Amniotic stem cell (primary cell): Measurements from ENCODE around the gene RPS15.
"Not testable (repeated sequence)": the region's sequence is repeated elsewhere in the genome, so short reads cannot be mapped to it uniquely, and the experiment has no call there.

Experiments
- DNase-seq: peaks from one replicate; lab custom pipeline; 2025; lab: John Stamatoyannopoulos, UW

RPS15 gene

DNA sequence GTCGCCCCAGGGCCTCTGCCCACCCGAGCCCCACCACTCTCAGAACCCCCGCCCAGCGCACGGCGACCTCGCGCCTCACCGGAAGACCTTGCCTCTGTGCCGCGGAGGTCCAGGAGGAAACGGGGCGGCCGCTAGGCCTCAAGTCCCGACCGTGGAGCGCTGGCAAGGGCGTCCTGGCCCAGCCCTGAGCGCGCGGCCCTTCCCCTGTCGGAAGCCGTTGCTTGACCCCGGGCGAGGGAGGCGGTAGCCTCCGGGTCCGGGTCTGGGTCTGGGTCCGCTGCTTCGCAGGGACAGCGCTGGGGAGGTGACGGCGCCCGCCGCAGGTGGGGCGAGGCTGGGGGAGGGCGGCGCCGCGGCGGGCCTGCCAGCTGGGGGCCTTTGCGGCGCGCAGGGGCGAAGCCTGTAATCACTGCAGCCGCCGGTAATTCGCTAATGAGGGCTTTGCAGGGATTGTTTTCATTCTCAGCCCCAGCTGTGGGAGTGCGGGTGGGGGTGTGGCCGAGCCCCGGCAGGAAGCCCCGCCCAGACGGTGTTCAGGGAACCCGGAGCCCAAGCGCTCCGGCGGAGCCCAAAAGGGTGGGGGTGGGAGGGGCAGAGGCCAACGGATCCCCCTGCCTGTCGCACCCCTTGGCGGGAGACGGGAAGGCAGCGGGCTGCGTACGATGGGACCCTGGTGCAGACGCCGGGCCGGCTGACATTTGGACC is 32.3 kb downstream of the RPS15 start:
- no peak for DNase-seq

DNA sequence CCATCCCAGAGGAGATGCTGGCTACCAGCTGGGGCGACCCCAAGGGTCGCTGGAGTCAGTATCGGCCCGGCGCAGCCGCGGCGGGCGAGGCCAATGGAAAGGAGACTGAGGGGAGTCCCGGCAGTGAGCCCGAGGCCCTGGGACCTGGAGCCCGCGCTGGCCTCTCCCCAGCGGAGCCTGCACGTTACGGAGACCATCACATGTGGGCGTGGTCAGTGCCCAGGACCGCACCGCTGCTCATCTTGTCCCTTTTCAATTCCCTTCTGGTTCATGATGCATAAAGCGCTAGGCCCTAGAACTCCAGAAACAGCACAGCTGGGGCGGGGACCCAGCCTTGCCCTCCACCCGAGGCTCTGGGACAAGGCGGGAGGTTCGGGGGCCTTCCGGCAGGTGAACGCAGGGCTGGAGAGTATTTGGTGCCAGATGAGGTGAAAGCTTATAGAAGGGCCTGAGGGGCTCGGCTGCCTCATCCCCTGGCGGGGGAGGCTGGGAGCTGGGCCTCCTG is 32.9 kb downstream of the RPS15 start:
- no peak for DNase-seq

DNA sequence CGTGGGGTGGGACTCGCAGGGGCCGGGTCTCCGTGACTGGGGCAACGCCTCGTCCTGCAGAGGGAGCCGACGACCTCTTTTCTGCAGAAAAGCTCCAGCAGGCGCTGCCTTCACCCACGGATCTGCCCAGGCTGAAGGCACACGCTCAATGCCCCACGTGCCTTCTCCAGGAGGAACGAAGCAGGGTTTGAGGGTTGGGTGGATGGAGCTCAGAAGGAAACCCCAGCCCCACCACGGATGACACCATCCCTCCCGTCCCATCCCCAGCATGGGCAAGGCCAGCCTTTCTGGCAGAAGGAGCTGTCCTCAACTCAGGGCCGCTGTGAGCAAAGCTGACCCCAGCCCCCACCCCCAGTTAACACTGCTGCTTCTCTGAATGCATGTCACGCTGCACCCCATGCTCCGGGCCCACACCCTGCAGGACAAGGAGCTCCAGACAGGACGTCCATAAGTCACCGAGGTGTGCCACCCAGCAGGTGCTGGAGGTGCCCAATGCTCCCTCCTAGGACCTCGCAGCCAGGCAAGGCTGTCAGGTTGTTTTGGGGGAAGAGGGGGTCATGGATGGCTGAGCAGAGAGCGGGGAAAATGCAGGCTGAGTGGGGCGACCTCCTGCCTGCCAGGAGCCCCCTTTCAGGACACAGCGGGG is 33.4 kb downstream of the RPS15 start:
- DNase-seq: no peak

DNA sequence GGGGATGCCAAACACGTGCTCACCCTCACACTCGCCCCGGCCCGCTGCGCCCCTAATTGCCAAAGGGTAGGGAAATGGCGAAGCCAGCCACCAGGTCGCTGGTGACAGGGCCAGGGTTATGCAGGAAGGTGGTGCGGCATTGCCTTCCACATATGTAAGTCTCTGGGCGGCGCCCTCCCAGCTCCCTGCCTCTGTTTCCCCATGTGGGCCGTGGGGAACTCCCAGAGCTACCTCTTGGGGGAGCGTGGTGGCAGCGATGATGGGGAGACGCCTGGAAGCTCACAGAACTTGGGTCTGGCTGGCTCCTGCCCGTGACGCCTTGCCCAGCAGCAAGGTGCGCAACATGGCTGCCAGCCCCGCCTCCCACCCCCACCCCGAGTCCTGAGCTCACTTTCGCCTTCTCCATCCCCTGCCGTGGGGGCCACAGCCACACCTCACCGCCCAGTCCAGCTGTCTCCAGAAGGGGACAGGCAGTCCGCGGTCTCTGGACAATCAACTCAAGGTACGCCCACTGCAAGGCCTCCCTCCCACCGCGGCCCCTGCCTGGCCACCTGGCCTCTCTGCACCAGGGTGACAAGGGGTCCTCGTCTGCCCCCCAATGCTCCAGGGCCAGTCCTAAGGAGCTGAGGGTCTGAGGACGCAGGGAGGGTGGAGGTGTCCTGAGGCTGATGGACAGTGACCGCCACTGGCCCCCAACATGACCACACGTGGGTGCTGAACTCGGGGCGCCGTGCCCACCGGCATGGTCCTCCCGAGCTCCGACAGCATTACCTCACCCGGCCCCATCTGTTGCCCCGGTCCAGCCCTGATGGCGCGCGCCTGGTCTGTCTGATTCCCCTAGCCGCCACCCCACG is 34.3 kb downstream of the RPS15 start:
- DNase-seq: no peak

DNA sequence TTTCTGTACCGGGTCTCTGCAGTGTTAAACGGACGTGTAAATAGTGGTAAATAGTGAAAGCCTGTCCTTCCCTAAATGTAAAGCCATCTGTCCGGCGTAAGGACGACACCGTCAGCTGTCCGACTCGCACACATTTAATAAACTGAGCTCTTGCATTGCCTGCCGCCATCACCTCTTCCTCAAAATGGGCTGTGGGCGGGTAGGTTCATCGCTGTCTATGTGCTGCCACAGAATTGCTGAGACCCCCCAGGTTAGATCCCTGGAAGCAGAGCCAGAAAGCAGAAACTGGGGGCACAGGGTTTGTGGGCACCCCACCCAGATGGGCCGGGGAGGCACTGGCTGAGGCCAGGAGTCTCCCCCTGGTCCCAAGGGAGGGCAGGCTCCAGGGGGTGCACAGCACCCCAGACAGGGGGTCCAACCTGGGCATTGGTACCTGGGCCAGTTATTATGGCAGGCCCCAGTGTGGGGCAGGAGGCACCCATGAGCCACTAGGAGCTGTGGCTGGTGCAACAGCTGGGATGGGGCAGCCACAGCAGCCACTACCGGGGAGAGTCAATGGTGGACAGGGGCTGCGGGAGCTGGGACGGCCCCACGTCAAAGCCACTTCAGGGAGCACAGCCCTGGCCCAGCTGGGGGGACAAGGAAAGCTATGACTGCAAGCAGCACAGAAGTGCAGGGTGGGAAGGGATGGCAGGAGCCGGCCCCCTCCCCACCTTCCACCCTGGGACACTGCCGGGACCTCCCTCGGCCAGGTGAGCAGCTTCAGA is 35.1 kb downstream of the RPS15 start:
- no peak for DNase-seq

DNA sequence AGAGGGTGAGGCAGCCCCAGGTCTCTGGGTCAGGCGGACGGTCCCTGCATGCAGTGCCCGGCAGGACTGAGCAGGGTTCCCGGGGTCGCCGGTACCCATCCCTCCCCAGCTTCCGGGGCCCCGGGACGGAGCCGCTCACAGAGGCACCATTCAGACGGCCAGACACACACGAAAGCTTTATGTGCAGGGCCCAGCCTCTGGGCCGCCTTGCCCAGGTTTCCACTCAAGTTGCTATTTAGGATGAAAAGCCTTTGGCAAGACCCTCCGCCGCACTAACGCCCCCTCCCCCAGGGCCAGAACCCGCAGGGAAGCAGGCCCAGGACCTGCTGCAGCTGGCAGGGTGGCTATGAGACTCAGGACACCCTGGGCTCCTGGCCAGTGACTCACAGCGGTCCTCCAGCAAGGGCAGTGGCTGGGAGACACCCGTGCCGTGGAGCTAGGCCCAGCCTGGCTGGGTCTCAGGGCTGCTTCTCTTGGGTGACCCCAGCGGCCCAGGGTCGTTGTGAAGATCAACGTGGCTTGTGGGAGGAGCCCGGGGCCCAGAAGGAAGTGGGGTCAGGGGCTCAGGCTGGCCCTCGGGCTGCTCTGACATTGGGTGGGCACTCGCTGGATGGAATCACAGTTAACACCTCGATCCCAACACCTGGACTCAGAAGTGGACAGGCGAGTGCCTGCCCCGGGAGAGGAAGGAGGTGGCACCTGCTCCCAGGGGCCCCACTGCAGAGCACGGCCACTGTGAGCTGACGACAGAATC is 36.0 kb downstream of the RPS15 start:
- no peak for DNase-seq

DNA sequence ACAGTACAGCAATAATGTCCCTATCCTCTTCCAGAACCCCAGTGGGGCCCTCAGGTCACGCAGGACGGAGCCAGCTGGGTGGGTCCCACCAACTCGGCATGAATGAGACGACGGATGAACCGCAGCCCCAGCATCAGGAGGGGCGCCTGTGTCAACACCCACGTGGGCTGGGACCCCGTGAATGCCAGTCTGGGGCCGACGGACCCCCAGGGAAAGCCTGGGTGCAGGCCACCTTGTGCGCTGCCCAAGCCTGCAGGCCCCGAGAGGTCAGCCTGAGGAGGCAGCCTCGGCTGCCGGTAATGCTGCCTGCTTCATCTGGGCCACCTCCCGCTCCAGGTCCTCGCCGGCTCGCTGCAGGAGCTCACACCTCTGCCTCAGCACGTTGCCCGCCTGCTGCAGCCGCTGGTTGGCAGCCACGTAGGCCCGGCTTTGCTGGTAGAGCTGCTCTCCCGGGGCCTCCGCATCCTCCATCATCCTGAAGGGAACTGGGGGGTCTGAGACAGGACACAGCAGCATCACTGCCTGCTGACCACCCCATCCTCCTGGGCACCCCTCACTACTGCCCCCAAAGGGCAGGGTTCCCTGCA is 36.7 kb downstream of the RPS15 start:
- no peak for DNase-seq

DNA sequence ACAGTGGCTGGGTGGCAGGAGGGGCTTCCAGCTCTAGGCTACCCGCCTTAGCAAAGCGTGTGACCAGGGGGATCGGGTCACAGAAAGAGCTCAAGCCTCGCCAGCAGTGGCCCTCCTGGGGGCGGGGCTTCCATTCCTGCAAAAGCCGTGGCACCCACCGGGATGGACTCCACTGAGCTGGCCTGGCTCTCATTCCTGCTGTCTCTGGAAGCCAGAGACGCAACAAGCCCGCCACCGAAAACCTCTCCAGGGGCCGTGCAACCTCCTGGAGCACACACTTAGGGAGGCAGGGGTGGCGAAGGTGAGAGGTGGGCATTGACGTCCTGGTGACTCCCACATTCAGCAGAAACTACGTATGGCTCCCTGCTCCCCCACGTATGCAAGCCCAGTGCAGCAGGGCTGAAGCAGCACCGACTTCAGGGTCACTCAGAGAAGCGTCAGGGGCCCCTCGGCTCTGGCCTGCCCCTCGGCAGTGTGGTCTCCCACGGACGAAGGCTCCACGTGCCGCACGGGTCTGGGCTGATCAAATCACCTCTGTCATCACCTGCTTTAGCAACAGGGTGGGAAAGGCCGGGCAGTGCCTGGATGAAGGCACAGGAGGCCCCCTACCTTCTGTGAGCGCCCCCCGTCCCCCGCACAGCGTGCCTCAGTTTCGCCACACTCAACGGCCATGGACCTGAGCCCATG is 37.7 kb downstream of the RPS15 start:
- no peak for DNase-seq

DNA sequence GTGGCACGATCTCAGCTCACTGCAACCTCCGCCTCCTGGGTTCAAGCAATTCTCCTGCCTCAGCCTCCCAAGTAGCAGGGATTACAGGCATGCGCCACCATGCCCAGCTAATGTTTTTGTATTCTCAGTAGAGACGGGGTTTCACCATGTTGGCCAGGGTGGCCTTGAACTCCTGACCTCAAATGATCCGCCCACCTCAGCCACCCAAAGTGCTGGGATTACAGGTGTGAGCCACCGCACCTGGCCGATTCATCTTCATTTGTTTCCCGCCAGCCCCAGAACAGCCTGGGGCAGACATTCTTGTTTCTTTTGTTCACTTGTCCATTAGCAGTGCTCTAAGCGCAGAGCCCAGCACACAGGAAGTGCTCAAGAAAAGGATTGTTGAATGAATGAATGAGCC is 38.9 kb downstream of the RPS15 start:
- DNase-seq: not testable (repeated sequence)

DNA sequence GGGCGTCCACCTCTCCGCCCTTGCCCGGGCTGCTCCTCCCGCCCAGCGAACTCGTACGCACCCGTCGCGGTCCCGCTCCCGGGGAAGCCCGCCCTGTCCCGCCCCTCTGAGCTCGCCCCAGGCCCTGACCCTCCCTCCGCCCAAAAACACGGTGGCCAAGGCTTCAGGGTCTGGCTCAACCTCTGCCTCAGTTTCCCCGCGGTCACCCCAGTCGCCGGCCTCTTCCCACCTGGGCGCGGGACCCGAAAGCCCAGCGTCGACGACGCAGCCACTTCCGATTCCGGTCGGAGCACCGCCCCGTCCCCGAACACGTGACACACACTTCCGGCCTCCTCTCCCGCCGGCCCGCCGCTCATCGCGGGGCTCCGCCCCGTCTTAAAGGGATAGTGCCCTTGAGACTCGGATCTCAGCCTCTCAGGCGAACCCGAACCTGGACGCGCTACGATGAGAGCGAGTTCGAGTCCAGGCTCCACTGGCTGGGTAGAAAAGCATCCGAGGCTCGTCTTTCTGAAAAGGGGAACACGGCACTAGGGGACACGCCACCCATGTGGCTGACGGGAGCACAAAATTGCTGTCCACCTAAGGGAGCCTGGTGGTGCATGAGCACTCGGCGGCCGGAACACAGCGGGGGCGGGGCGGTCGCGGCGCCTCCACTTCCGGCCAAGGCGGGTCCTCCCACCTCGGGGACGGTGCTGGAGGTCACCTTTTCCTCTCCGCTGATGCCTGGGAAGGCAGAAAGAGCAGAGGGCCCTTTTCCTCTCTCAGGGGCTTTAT is 40.9 kb downstream of the RPS15 start, which contains the start of gene C19orf25:
Gene C19orf25 (minus strand): TSS at position 282 of the 774 bp plus-strand sequence. CDS start 312 bp downstream, outside the sequence.
- peak; percentile 80 for DNase-seq

DNA sequence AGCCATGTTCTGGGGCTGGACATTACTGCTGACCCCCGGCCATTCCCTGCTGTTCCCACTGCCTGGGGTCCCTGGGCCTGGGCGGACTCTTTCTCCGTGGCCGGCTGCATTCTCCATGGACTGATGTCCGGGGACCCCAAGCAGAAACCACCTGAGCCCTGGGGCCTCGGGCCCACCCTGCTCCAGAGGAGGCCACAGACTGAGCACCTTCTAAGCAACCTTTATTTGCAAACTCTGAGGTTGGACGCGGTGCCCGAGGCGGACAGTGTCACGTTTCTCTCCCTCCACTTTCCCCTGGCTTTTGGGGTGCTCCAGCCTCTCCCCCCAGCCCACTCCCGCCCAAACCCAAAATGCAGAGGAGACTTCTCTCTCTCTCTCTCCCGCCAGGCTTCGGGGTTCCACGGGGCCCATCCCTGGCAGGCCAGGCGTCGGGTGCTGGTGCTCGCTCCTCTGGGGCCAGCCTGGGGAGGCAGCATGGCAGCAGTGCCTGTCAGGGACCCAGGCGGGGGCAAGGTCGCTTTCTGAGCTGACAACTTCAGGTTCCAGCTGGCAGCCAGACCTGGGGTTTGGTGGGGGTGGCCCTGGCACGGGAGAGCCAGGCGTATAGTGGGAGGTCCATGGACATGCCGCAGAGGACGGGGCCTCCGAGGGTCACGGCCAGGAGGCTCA is 43.2 kb downstream of the RPS15 start:
- DNase-seq: no peak

DNA sequence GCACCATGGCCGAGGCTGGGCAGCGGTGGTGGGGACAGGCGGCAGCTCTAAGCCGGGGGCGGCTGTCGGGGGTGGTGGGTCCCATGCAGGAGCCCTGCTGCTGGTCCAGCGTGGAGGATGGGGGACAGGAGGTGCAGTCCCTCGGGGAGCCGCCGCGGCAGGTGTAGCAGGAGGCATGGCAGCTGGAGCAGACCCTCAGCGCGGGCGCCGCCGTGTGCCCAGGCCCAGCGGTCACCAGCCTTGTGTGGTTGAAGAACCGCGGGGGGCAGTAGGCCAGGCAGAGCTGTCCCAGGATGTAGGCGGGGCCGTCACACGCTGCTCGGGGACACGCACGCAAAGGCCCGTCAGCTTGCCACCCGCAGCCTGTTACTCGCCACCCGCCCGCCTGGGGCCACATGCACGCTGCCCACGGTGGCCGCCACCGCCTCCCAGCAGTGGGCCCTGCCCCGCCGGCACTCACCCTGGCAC is 43.7 kb downstream of the RPS15 start:
- no peak for DNase-seq

DNA sequence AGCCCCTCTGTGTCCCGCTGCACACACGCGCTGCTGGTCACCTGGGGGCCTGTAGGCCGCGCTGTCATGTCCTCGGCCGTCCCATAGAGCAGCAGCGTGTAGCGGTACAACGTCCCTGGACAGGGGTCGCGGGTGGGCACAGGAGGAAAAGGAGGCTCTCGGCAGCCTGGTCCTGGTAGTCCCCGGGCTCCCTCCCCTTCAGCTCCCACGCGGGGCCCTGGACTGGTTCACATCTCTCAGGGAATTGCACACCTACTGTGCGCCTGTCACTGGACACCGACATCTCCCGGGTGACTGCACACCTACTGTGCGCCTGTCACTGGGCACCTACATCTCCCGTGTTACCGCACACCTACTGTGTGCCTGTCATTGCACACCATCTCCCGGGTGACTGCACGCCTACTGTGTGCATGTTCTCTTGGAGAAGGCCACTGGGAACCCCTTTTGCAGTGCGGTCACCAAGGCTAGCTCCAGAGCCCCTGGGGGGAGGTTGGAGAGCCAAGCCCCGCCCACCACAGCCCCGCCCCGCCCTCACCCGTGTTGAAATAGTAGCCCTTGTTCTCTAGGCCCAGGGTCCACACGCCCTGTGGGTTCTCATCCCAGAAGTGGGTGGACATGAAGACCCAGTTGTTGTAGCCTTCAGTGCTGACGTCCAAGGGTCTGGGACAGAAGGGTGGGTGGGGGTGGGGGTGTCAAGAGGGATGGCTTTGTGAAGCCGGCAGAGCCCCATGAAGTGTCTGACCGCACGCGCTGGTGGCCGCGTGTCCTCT is 44.4 kb downstream of the RPS15 start:
- no peak for DNase-seq

DNA sequence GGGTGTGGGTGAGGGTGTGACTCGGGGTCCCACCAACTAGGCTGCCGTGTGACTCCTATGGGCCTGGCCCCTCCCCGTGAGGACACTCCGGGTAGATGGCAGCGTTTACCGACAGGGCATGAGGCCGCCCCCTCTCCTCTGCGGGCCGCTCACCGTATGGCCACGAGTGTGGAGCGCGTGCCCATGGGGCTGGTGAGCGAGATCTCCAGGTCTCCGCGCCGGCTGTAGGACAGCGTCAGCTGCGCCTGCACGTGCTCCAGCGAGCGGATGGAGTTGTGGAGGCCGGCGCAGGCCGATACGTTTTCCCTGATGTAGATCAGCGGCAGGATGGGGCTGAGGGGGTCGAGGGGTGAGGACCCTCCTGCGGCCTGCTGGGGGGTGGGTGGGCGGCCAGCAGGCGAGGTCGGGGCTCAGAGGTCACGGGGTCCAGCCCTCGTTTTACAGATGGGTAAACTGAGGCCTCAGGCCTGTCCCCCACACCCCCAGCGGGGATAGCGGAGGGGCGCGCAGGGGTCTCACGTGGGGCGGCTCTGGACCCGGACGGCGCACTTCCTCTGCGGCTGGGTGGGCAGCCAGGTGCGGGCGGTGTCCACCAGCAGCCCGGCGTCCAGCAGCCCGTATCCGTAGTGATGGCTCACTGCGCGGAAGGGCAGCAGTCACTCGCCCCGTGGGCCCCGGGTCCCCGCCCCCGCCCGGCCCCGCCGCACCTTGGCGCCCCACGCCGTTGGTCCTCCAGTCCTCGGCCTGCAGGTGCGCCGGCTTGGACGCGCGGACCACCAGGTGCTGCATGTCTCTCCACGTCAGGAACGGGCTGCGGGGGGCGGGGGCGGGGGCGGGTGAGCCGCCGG is 45.2 kb downstream of the RPS15 start:
- no peak for DNase-seq

DNA sequence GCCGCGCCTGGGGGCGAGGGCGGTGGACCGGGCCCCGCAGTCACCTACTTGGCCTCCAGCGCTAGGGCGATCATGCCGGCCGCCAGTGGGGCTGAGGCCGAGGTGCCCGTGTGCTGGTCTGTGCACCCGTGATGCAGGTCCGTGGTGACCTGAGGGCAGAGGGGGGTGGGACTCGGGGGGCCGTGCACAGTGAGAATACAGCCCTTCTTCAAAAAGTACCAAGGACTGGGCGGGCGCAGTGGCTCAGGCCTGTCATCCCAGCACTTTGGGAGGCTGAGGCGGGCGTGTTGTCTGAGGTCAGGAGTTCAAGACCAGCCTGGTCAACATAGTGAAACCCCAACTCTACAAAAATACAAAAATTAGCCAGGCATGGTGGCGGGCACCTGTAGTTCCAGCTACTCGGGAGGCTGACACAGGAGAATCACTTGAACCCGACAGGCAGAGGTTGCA is 45.8 kb downstream of the RPS15 start:
- DNase-seq: no peak

DNA sequence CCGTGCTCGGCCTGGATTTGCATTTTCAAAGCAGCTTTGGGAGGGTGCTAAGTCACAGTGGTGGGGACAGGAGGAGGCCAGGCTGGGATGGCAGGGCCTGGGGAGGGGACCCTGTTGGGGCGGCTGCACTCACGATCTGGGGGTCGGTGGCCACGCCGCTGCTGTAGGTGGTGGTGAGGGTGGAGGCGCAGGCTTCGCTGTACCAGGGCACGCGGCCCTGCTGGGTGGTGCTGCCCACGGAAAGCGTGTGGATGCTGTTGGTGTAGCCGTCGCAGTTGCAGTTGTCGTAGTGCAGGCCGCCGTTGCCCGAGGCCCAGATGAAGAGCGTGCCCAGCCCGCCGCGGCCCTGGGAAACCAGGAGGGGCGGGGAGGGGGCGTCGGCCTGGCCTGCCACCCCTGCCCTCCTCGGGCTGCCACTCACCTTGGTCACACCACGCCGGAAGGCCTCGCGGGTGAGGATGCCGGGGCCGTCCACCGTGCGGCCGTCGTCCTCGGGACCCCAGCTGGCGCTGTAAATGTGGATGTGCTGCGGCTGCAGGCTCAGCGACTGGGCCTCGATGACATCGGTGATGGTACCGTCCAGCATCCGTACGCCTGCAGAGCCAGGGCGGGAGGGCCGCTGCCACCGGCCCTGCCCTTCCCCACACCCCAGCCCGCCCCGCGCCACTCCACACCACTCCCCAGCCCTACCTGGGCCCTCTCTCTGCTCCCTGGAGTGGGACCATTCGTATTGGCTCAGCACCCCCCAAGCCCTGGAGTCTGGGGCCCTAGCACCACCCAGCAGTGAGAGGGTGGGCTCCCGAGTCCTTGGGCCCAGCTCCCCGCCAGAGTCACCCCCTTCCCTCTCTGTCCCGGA is 48.8 kb downstream of the RPS15 start:
- no peak for DNase-seq
